ENCODE results near the gene GALNT13.

GALNT13 gene

DNA sequence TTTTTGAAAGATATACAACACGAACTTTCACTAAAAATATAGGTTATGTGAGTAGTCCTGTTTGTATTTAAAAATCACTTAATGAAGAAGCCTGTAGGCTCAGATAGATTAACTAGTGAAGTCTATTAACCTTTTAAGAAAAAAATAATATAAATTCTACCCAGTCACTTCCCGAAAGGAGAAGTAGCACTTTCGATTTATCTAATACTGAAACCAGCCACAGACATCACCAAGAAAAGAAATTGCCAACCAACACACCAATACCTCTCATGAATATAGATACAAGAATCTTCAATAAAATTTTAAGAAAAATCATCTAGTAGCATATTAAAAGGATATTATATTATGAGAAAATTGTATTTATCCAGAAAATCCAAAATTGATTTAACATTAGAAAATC, 160.5 kb downstream of the GALNT13 start:
- TF ChIP-seq, protein P1, sequence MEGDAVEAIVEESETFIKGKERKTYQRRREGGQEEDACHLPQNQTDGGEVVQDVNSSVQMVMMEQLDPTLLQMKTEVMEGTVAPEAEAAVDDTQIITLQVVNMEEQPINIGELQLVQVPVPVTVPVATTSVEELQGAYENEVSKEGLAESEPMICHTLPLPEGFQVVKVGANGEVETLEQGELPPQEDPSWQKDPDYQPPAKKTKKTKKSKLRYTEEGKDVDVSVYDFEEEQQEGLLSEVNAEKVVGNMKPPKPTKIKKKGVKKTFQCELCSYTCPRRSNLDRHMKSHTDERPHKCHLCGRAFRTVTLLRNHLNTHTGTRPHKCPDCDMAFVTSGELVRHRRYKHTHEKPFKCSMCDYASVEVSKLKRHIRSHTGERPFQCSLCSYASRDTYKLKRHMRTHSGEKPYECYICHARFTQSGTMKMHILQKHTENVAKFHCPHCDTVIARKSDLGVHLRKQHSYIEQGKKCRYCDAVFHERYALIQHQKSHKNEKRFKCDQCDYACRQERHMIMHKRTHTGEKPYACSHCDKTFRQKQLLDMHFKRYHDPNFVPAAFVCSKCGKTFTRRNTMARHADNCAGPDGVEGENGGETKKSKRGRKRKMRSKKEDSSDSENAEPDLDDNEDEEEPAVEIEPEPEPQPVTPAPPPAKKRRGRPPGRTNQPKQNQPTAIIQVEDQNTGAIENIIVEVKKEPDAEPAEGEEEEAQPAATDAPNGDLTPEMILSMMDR (conservative IDR thresholded peaks at IDR 0.05; ENCODE audit: low read length): no peak
- no peak for DNase-seq (ENCODE audit: low read depth)
- H3K4me3 ChIP-seq (ENCODE audit: low read length): no peak overlapping the region

DNA sequence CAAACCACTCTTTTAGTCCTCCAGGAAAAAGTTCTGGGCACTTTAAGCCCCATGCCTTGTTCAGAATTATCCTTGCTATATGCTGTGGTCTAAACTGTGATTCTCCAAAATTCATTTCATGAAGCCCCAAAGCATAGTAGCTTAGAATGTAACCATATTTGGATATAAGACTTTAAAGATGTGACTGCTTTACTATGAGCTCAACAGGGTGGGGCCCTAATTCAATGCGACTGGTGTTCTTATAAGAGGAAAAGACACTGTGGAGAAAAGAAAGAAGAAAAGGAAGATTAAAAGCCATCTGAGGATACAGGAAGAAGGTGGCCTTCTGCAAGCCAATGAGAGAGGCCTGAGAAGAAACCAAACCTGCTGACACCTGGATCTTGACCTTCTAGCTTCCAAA, 174.8 kb downstream of the GALNT13 start:
- TF ChIP-seq, protein P1 (conservative IDR thresholded peaks at IDR 0.05; ENCODE audit: low read length): no peak
- no peak overlapping the region for H3K4me3 ChIP-seq (ENCODE audit: low read length)
- no peak for DNase-seq (ENCODE audit: low read depth)

DNA sequence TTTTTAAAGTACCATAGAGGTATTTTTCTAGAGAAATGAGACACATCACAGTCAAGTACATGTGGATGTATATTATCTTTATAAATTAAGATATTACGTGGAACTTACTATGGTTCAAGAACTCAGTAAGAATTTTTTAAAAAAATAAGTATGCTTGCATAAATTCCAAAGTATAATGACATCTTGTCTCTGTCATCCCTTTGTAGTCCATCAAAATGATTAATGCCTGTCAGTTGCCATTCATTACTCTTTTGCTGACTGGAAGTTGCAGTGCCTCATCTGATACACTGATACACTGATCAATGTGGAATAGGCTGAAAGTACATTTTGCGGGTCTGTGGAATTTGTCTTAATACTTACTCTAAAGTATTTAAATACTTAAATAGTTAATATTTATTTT, 177.2 kb downstream of the GALNT13 start:
- TF ChIP-seq, protein P1 (conservative IDR thresholded peaks at IDR 0.05; ENCODE audit: low read length): no peak

DNA sequence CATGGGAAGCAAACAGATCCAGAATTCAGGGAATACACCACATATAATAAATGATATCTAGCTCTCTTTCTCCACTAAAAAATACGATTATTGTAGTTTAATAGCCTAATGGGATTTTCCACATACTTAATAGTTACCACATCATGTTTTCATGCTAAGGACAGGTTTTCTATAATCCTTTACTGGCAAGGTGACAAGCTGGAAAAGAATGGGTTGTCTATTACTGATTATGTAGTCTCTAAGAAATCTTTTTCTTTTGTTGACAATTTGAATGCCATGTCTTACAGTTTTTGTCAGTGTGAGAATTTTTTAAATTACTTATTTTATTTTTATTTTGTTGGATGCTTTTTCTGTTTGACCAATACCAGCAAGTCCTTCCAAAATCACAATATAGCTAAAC, 177.8 kb downstream of the GALNT13 start:
- H3K4me3 ChIP-seq (ENCODE audit: low read length): no peak overlapping the region
- TF ChIP-seq, protein P1 (conservative IDR thresholded peaks at IDR 0.05; ENCODE audit: low read length): no peak
- no peak for DNase-seq (ENCODE audit: low read depth)

More for the DNA sequence above, 177.2 kb downstream of the GALNT13 start:
- H3K4me3 ChIP-seq (ENCODE audit: low read length): no peak overlapping the region
- DNase-seq (ENCODE audit: low read depth): no peak

DNA sequence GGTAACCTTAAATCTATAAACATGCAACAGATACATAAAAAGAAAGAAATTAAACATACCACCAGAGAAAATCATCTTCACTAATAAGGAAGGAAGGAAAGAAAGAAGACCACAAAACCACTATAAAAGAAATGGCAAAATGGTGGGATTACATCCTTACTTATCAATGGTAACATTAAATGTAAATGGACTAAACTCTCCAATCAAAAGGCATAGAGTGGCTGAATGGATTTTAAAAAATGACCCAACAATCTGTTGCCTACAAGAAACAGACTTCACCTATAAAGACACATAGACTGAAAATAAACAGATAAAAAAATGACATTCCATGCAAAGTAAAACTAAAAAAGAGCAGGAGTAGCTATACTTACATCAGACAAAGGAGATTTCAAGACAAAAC, 195.4 kb downstream of the GALNT13 start:
- H3K4me3 ChIP-seq (ENCODE audit: low read length): no peak overlapping the region
- DNase-seq (ENCODE audit: low read depth): no peak
- TF ChIP-seq, protein P1 (conservative IDR thresholded peaks at IDR 0.05; ENCODE audit: low read length): no peak

DNA sequence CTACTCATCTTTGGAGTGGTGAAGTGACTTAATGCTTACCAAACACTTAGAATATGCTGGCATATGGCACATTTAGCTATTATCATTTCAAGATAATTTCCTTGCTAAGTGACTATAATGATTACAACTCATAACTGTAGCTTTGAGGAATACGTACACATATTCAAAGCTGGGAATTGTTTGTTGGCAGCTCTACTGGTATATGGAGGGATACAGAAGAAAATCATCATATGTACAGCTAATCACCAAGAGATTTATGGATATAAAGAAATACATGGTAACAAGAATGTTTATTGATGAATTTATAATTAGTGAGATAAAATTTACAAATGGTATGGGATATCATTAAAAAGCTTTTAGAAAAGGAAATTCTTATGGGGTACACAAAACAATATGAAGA, 207.2 kb downstream of the GALNT13 start:
- no peak for DNase-seq (ENCODE audit: low read depth)
- no peak overlapping the region for H3K4me3 ChIP-seq (ENCODE audit: low read length)
- TF ChIP-seq, protein P1 (conservative IDR thresholded peaks at IDR 0.05; ENCODE audit: low read length): no peak

DNA sequence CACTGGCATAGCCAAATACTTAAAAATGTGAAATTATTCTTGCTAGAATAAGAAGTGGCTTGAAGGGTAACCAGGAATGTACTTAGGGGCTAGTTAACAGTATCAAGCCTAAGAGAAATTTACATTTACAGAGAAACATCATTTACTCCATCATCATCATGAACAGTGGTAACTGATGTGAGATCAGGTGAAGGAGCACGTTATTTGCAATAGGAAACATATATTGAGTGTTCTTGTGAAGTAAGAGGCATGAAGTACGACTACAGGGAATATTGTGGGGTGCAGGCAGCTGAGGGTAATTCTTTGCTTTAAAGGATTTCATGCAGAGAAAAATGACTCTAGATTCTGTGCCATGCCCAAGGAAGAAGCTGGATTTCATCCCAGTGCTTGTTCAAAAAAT, 220.8 kb downstream of the GALNT13 start:
- DNase-seq (ENCODE audit: low read depth): no peak
- H3K4me3 ChIP-seq (ENCODE audit: low read length): no peak overlapping the region
- TF ChIP-seq, protein P1 (conservative IDR thresholded peaks at IDR 0.05; ENCODE audit: low read length): no peak

Measured in AG10803 (cell line).